ENCODE measurements around the gene IQGAP2. TPM values are rescaled to one million over a fixed set of nuclear protein-coding genes. Genes with fewer than 3 reads are reported as not detected.

The IQGAP2 gene
- total and polyA plus RNA-seq, 9 of the 15 experiments (the other 6 are each of a cell fraction or from before 2014, with no cell fraction given), result 8.7 to 23.2 (median 17.4) TPM

DNA sequence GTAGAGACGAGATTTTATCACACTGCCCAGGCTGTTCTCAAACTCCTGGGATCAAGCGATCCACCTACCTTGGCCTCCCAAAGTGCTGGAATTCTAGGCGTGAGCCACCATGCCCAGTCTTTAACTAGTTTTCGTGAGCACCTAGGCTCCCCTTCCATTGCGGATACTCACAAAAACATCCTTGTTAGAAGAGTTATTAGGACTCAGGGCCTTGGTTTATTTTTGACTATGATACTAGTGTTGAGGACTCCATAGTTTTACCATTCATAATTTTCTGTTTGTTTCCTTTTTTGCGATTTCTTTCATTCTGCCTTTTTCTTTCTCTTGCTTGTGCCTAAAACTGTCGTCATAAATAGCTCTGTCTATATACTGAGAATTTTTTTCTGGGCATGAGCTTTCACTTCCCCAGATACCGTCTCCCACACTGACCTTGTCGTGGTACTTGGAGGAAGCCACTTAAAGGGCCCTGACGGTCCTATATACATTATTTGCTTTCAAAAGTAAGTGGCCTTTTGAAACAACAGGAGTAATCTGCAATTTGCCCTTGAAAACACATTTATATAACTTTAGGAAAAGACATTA lies 318.0 kb downstream of the IQGAP2 start:
- Histone ChIP-seq H3K79me2 (ENCODE audit: control insufficient read depth, insufficient read depth, low read length) (peaks cover 64% of the 10 kb centered on the region), H3K9me1 (ENCODE audit: control insufficient read depth, insufficient read depth, low read length) (no peaks in the 10 kb centered on the region), H3K4me3 (no peak overlapping the region), H3K27me3 (ENCODE audit: control insufficient read depth in 2 of 2, insufficient read depth in 2 of 2, low read length in 2 of 2) (no peaks in the 10 kb centered on the region), H4K20me1 (replicated peaks; ENCODE audit: control insufficient read depth, insufficient read depth, low read length) (no peaks in the 10 kb centered on the region), H3K4me1 (replicated peaks in 1 of 2; ENCODE audit: control insufficient read depth in 2 of 2, insufficient read depth in 2 of 2, low read length in 2 of 2) (peaks cover 5 to 18% of the 10 kb centered on the region in 2 experiments; a peak in 4 of 5 replicates), H3K9me3 (replicated peaks; ENCODE audit: control insufficient read depth, insufficient read depth, low read depth, low read length) (no peaks in the 10 kb centered on the region), H3K9ac (ENCODE audit: insufficient read depth in 1 of 2, low read depth in 2 of 2, low read length in 2 of 2) (no peak overlapping the region), H2AFZ (ENCODE audit: low read depth, low read length) (no peak overlapping the region), H3K36me3 (ENCODE audit: control insufficient read depth, insufficient read depth, low read length) (0 out of 3 replicates have a peak, but pooled peaks cover 2% of the 10 kb centered on the region), H3K4me2 (ENCODE audit: insufficient read depth, low read length) (no peak overlapping the region), H3K27ac (ENCODE audit: extremely low read depth, low read depth, low read length) (no peak overlapping the region)
- FAIRE-seq, result no peak
- BruUV-seq (replicated peaks), result no TSS peak
- POLR2A ChIA-PET, result interaction anchor here (0.7 to 1.0 kb wide), 2 partner anchors 15 to 64 kb away, joined by 3 read pairs; no protein-coding TSS in a partner anchor
- DNase-seq (ENCODE audit: extremely low read depth in 1 of 4, low spot score in 3 of 4), result no peak
- TF ChIP-seq ILK (tag; IDR thresholded peaks at IDR 0.05; ENCODE audit: borderline replicate concordance, low read depth) (no peak), TAF9B (IDR thresholded peaks at IDR 0.05; ENCODE audit: partially characterized antibody) (no peak), POLR2G (IDR thresholded peaks at IDR 0.05; ENCODE audit: low read depth, low read length) (no peak), ZNF347 (CRISPR knock-in tag; IDR thresholded peaks at IDR 0.05; ENCODE audit: low read depth) (no peak), ZNF431 (CRISPR knock-in tag; IDR thresholded peaks at IDR 0.05) (no peak), NFE2 (IDR thresholded peaks at IDR 0.05; ENCODE audit: low read depth) (no peak), MTA3 (IDR thresholded peaks at IDR 0.05; ENCODE audit: borderline replicate concordance) (no peak), NFIC (IDR thresholded peaks at IDR 0.05) (no peak), NR3C1 (CRISPR knock-in tag; IDR thresholded peaks at IDR 0.05) (no peak), ZNF282 (CRISPR knock-in tag; IDR thresholded peaks at IDR 0.05) (no peak)
- TF ChIP-seq, protein P1, sequence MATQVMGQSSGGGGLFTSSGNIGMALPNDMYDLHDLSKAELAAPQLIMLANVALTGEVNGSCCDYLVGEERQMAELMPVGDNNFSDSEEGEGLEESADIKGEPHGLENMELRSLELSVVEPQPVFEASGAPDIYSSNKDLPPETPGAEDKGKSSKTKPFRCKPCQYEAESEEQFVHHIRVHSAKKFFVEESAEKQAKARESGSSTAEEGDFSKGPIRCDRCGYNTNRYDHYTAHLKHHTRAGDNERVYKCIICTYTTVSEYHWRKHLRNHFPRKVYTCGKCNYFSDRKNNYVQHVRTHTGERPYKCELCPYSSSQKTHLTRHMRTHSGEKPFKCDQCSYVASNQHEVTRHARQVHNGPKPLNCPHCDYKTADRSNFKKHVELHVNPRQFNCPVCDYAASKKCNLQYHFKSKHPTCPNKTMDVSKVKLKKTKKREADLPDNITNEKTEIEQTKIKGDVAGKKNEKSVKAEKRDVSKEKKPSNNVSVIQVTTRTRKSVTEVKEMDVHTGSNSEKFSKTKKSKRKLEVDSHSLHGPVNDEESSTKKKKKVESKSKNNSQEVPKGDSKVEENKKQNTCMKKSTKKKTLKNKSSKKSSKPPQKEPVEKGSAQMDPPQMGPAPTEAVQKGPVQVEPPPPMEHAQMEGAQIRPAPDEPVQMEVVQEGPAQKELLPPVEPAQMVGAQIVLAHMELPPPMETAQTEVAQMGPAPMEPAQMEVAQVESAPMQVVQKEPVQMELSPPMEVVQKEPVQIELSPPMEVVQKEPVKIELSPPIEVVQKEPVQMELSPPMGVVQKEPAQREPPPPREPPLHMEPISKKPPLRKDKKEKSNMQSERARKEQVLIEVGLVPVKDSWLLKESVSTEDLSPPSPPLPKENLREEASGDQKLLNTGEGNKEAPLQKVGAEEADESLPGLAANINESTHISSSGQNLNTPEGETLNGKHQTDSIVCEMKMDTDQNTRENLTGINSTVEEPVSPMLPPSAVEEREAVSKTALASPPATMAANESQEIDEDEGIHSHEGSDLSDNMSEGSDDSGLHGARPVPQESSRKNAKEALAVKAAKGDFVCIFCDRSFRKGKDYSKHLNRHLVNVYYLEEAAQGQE (IDR thresholded peaks at IDR 0.05; ENCODE audit: borderline replicate concordance), result no peak
- TF ChIP-seq, protein P1 (CRISPR knock-in tag; IDR thresholded peaks at IDR 0.05; ENCODE audit: low read depth), result no peak
- TF ChIP-seq, protein P2, sequence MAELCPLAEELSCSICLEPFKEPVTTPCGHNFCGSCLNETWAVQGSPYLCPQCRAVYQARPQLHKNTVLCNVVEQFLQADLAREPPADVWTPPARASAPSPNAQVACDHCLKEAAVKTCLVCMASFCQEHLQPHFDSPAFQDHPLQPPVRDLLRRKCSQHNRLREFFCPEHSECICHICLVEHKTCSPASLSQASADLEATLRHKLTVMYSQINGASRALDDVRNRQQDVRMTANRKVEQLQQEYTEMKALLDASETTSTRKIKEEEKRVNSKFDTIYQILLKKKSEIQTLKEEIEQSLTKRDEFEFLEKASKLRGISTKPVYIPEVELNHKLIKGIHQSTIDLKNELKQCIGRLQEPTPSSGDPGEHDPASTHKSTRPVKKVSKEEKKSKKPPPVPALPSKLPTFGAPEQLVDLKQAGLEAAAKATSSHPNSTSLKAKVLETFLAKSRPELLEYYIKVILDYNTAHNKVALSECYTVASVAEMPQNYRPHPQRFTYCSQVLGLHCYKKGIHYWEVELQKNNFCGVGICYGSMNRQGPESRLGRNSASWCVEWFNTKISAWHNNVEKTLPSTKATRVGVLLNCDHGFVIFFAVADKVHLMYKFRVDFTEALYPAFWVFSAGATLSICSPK (IDR thresholded peaks at IDR 0.05; ENCODE audit: borderline replicate concordance), result no peak
- CTCF ChIA-PET (ENCODE audit: low intra/inter-chr PET ratio), result no interaction called here
- 52% methylated on average over 10 of the region's 10 CpGs for WGBS (ENCODE audit: insufficient coverage, low coverage, missing lambda C conversion rate)
- in situ Hi-C loops (cut with MboI), result no loop called here
- no peak for ATAC-seq
- intact Hi-C loops (cut with micrococcal nuclease), result no loop called here
